ENCODE measurements around the gene POMC.

DNA sequence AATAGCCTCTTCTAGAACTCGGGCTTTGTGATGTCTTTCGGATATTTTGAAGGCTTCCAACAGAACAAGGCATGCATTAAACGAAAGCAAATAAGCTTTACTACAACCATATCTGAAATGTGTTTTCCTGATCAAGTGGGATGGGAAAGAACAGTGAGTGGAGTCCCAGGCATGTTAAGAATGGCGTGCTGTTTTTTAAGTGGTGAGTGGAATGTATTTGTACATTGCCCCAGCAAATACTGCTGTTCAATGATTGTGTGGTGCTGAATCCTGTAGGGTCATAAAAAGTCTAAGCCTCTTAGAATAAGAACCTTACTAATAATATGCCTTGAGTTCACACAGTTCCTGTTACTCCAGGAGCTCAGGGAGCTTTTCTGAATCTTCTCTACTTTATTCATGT is 52.5 kb downstream of the POMC start:
- TF ChIP-seq, protein P1, sequence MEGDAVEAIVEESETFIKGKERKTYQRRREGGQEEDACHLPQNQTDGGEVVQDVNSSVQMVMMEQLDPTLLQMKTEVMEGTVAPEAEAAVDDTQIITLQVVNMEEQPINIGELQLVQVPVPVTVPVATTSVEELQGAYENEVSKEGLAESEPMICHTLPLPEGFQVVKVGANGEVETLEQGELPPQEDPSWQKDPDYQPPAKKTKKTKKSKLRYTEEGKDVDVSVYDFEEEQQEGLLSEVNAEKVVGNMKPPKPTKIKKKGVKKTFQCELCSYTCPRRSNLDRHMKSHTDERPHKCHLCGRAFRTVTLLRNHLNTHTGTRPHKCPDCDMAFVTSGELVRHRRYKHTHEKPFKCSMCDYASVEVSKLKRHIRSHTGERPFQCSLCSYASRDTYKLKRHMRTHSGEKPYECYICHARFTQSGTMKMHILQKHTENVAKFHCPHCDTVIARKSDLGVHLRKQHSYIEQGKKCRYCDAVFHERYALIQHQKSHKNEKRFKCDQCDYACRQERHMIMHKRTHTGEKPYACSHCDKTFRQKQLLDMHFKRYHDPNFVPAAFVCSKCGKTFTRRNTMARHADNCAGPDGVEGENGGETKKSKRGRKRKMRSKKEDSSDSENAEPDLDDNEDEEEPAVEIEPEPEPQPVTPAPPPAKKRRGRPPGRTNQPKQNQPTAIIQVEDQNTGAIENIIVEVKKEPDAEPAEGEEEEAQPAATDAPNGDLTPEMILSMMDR (IDR thresholded peaks at IDR 0.05), result no peak
- TF ChIP-seq POLR2A (IDR thresholded peaks at IDR 0.05), result no peak
